GM23338 (cell line): ENCODE results near the gene SEMA3C. TPM values are rescaled to one million over a fixed set of nuclear protein-coding genes. Genes with fewer than 3 reads are reported as not detected.

Experiments
- ATAC-seq: fragments of 200-7000 bp; cut with Tn5 transposase; 3 replicates; pipeline ENCODE4 v1.9.1; 2020
- DNase-seq: peaks from one replicate; pipeline ENCODE4 v3.0.0-alpha.2; 2015; ENCODE audit warnings: low spot score
- H2AFZ ChIP-seq: fragments of 200-600 bp; sonication (generic); 2 replicates; pipeline ENCODE4 v1.8.0; 2016; ENCODE audit warnings: antibody characterized with exemption, mild to moderate bottlenecking, moderate library complexity
- H3F3A ChIP-seq: fragments of 200-600 bp; sonication (generic); replicated peaks from 2 replicates; pipeline ENCODE4 v1.8.0; 2017; ENCODE audit warnings: antibody characterized with exemption, mixed run types, low read depth
- H3K27ac ChIP-seq: fragments of 200-600 bp; sonication (generic); 2 replicates; pipeline ENCODE4 v1.6.1; 2016; ENCODE audit warnings: low read depth
- H3K27me3 ChIP-seq: fragments of 200-600 bp; sonication (generic); 2 replicates; pipeline ENCODE4 v1.8.0; 2016; ENCODE audit warnings: mild to moderate bottlenecking, mixed run types, moderate library complexity; ENCODE audit not compliant: insufficient read depth
- H3K36me3 ChIP-seq: fragments of 200-600 bp; sonication (generic); 2 replicates; pipeline ENCODE4 v1.8.0; 2016; ENCODE audit warnings: mild to moderate bottlenecking; ENCODE audit not compliant: insufficient read depth
- H3K4me1 ChIP-seq: fragments of 200-600 bp; sonication (generic); 2 replicates; pipeline ENCODE4 v1.8.0; 2016; ENCODE audit warnings: mild to moderate bottlenecking, moderate library complexity; ENCODE audit not compliant: insufficient read depth
- H3K4me2 ChIP-seq: fragments of 200-600 bp; sonication (generic); 2 replicates; pipeline ENCODE4 v1.7.1; 2017; ENCODE audit warnings: mixed run types
- H3K4me3 ChIP-seq: fragments of 200-600 bp; sonication (generic); 2 replicates; pipeline ENCODE4 v1.6.1; 2016; ENCODE audit warnings: mixed run types
- H3K79me2 ChIP-seq: fragments of 200-600 bp; sonication (generic); replicated peaks from 2 replicates; pipeline ENCODE4 v1.8.0; 2017; ENCODE audit warnings: mild to moderate bottlenecking; ENCODE audit not compliant: insufficient read depth
- H3K9me2 ChIP-seq: fragments of 200-600 bp; sonication (generic); 2 replicates; pipeline ENCODE4 v1.8.0; 2017; ENCODE audit not compliant: insufficient read depth
- H4K20me1 ChIP-seq: fragments of 200-600 bp; sonication (generic); replicated peaks from 2 replicates; pipeline ENCODE4 v1.8.0; 2017; ENCODE audit warnings: mild to moderate bottlenecking; ENCODE audit not compliant: insufficient read depth
- H3K27ac Mint-ChIP-seq: 2 replicates; pipeline ENCODE4 v1.8.0; 2020; ENCODE audit warnings: inconsistent platforms, mild to moderate bottlenecking, moderate library complexity, mixed read lengths
- H3K27me3 Mint-ChIP-seq: 3 replicates; pipeline ENCODE4 v1.8.0; 2022; ENCODE audit warnings: low read depth, mild to moderate bottlenecking, moderate library complexity, mixed read lengths, inconsistent platforms; ENCODE audit not compliant: insufficient read depth, poor library complexity
- H3K36me3 Mint-ChIP-seq: 3 replicates; pipeline ENCODE4 v1.8.0; 2021; ENCODE audit warnings: low read depth, mild to moderate bottlenecking, inconsistent platforms, moderate library complexity, mixed read lengths
- H3K4me1 Mint-ChIP-seq: 3 replicates; pipeline ENCODE4 v1.8.0; 2020; ENCODE audit warnings: mild to moderate bottlenecking, inconsistent platforms, mixed read lengths
- H3K4me3 Mint-ChIP-seq: 3 replicates; pipeline ENCODE4 v1.8.0; 2021; ENCODE audit warnings: moderate library complexity, mild to moderate bottlenecking, inconsistent platforms, mixed read lengths
- H3K9me3 Mint-ChIP-seq: 3 replicates; pipeline ENCODE4 v1.8.0; 2020; ENCODE audit warnings: moderate library complexity, mild to moderate bottlenecking, inconsistent platforms, mixed read lengths
- CREB1 ChIP-seq: fragments of 250-450 bp; sonication (Bioruptor Pico); IDR thresholded peaks from 2 replicates; pipeline ENCODE4 v1.5.0; 2020; ENCODE audit warnings: low read depth, mild to moderate bottlenecking, moderate library complexity
- EZH2 ChIP-seq: fragments of 200-600 bp; sonication (generic); IDR thresholded peaks from one replicate; pipeline ENCODE4 v1.8.0; 2017; ENCODE audit warnings: antibody characterized with exemption, mild to moderate bottlenecking, low read depth; ENCODE audit not compliant: unreplicated experiment
- EZH2phosphoT487 ChIP-seq: fragments of 200-600 bp; sonication (generic); IDR thresholded peaks from one replicate; pipeline ENCODE4 v1.8.1; 2018; ENCODE audit warnings: antibody characterized with exemption; ENCODE audit not compliant: unreplicated experiment
- JUNB ChIP-seq: IDR thresholded peaks from one replicate; pipeline ENCODE4 v1.6.1; 2016; ENCODE audit warnings: antibody characterized with exemption; ENCODE audit not compliant: unreplicated experiment
- NANOG ChIP-seq: IDR thresholded peaks from 2 replicates; pipeline ENCODE4 v1.6.1; 2016; ENCODE audit warnings: antibody characterized with exemption, borderline replicate concordance
- POLR2AphosphoS5 ChIP-seq: IDR thresholded peaks from 2 replicates; pipeline ENCODE4 v1.6.1; 2016; ENCODE audit warnings: antibody characterized with exemption, low read depth
- STAT1 ChIP-seq: IDR thresholded peaks from one replicate; pipeline ENCODE4 v1.6.1; 2016; ENCODE audit warnings: antibody characterized with exemption; ENCODE audit not compliant: unreplicated experiment
- ZNF114 ChIP-seq: fragments of 250-450 bp; sonication (Bioruptor Pico); IDR thresholded peaks from 2 replicates; pipeline ENCODE4 v1.5.0; 2020; ENCODE audit warnings: mild to moderate bottlenecking, moderate library complexity
- ZNF331 ChIP-seq: fragments of 250-450 bp; sonication (Bioruptor Pico); IDR thresholded peaks from 2 replicates; pipeline ENCODE4 v1.5.0; 2020; ENCODE audit warnings: low read depth, mild to moderate bottlenecking, moderate library complexity
- polyA plus RNA-seq: library from polyadenylated mRNA; unstranded; fragments of >200 nt; fragmentation: Nextera tagmentation; extraction: Ambion mirVana; gene quantifications from 2 replicates; pipeline ENCODE4 v1.2.1, GENCODE V29; 2016
- total RNA-seq: library from RNA; depleted of rRNA; stranded (reverse); fragments of >200 nt; shearing (Covaris generic); gene quantifications from 2 replicates; pipeline ENCODE4 v1.2.3, GENCODE V29; 2014
- TF ChIP-seq, protein P1 (sequence below), 2 experiments: fragments of 200-600 bp in 1 of 2; sonication (generic) in 1 of 2; conservative IDR thresholded peaks; 2 replicates each; pipeline versions ENCODE4 v1.5.1 to v1.6.1; 2016 to 2017; ENCODE audit warnings: antibody characterized with exemption in 2 of 2, low read depth in 2 of 2, mild to moderate bottlenecking in 2 of 2, moderate library complexity in 1 of 2
- TF ChIP-seq, protein P2 (sequence below): fragments of 250-450 bp; sonication (Bioruptor Pico); IDR thresholded peaks from 2 replicates; pipeline ENCODE4 v1.5.0; 2020; ENCODE audit warnings: mild to moderate bottlenecking, moderate library complexity
- TF ChIP-seq, protein P3 (sequence below): IDR thresholded peaks from 2 replicates; pipeline ENCODE4 v1.6.1; 2016; ENCODE audit warnings: antibody characterized with exemption
- TF ChIP-seq, protein P4 (sequence below): IDR thresholded peaks from one replicate; pipeline ENCODE4 v1.6.1; 2018; ENCODE audit warnings: antibody characterized with exemption; ENCODE audit not compliant: unreplicated experiment

SEMA3C gene
- total and polyA plus RNA-seq, 2 experiments from 2014 or later: 1.0 to 3.5 TPM

DNA sequence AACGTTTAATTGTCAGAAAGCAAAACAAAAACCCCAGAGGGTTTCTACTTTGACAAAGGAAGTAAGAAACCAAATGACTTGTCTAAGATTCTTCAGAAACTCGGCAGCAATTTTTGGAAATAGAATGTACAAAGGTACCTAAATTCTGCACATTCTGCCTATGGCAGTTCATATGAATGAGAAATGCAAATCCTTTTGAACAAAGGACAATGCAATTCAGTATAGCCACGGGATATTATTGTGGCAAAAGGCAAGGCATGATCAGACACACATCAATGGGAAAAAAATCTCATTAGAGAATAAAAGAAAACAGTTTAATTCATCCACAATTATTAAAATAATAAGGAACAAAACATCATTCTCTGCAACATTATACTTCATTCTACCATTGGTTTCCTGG is 93.4 kb downstream of the SEMA3C start:
- H3K4me2 ChIP-seq: no peak overlapping the region

More for the DNA sequence above, 93.4 kb downstream of the SEMA3C start:
- Mint-ChIP-seq H3K27me3 (no peaks in the 10 kb centered on the region), H3K27ac (no peak overlapping the region), H3K4me1 (no peaks in the 10 kb centered on the region), H3K4me3 (no peak overlapping the region), H3K36me3 (no peaks in the 10 kb centered on the region), H3K9me3 (no peaks in the 10 kb centered on the region)
- Histone ChIP-seq H2AFZ (no peak overlapping the region), H4K20me1 (no peaks in the 10 kb centered on the region), H3K27ac (no peak overlapping the region), H3K27me3 (no peaks in the 10 kb centered on the region), H3K36me3 (no peaks in the 10 kb centered on the region), H3K4me3 (no peak overlapping the region), H3K4me1 (no peaks in the 10 kb centered on the region), H3K79me2 (no peaks in the 10 kb centered on the region), H3F3A (no peaks in the 10 kb centered on the region), H3K9me2 (no peaks in the 10 kb centered on the region)
- TF ChIP-seq STAT1 (no peak), ZNF114 (CRISPR knock-in tag) (no peak), EZH2 (no peak), EZH2phosphoT487 (no peak), POLR2AphosphoS5 (no peak), JUNB (no peak), NANOG (no peak), CREB1 (CRISPR knock-in tag) (no peak), ZNF331 (CRISPR knock-in tag) (no peak)
- TF ChIP-seq, protein P1, sequence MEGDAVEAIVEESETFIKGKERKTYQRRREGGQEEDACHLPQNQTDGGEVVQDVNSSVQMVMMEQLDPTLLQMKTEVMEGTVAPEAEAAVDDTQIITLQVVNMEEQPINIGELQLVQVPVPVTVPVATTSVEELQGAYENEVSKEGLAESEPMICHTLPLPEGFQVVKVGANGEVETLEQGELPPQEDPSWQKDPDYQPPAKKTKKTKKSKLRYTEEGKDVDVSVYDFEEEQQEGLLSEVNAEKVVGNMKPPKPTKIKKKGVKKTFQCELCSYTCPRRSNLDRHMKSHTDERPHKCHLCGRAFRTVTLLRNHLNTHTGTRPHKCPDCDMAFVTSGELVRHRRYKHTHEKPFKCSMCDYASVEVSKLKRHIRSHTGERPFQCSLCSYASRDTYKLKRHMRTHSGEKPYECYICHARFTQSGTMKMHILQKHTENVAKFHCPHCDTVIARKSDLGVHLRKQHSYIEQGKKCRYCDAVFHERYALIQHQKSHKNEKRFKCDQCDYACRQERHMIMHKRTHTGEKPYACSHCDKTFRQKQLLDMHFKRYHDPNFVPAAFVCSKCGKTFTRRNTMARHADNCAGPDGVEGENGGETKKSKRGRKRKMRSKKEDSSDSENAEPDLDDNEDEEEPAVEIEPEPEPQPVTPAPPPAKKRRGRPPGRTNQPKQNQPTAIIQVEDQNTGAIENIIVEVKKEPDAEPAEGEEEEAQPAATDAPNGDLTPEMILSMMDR (conservative IDR thresholded peaks at IDR 0.05; ENCODE audit: low read depth in 2 of 2): no peak
- TF ChIP-seq, protein P2, sequence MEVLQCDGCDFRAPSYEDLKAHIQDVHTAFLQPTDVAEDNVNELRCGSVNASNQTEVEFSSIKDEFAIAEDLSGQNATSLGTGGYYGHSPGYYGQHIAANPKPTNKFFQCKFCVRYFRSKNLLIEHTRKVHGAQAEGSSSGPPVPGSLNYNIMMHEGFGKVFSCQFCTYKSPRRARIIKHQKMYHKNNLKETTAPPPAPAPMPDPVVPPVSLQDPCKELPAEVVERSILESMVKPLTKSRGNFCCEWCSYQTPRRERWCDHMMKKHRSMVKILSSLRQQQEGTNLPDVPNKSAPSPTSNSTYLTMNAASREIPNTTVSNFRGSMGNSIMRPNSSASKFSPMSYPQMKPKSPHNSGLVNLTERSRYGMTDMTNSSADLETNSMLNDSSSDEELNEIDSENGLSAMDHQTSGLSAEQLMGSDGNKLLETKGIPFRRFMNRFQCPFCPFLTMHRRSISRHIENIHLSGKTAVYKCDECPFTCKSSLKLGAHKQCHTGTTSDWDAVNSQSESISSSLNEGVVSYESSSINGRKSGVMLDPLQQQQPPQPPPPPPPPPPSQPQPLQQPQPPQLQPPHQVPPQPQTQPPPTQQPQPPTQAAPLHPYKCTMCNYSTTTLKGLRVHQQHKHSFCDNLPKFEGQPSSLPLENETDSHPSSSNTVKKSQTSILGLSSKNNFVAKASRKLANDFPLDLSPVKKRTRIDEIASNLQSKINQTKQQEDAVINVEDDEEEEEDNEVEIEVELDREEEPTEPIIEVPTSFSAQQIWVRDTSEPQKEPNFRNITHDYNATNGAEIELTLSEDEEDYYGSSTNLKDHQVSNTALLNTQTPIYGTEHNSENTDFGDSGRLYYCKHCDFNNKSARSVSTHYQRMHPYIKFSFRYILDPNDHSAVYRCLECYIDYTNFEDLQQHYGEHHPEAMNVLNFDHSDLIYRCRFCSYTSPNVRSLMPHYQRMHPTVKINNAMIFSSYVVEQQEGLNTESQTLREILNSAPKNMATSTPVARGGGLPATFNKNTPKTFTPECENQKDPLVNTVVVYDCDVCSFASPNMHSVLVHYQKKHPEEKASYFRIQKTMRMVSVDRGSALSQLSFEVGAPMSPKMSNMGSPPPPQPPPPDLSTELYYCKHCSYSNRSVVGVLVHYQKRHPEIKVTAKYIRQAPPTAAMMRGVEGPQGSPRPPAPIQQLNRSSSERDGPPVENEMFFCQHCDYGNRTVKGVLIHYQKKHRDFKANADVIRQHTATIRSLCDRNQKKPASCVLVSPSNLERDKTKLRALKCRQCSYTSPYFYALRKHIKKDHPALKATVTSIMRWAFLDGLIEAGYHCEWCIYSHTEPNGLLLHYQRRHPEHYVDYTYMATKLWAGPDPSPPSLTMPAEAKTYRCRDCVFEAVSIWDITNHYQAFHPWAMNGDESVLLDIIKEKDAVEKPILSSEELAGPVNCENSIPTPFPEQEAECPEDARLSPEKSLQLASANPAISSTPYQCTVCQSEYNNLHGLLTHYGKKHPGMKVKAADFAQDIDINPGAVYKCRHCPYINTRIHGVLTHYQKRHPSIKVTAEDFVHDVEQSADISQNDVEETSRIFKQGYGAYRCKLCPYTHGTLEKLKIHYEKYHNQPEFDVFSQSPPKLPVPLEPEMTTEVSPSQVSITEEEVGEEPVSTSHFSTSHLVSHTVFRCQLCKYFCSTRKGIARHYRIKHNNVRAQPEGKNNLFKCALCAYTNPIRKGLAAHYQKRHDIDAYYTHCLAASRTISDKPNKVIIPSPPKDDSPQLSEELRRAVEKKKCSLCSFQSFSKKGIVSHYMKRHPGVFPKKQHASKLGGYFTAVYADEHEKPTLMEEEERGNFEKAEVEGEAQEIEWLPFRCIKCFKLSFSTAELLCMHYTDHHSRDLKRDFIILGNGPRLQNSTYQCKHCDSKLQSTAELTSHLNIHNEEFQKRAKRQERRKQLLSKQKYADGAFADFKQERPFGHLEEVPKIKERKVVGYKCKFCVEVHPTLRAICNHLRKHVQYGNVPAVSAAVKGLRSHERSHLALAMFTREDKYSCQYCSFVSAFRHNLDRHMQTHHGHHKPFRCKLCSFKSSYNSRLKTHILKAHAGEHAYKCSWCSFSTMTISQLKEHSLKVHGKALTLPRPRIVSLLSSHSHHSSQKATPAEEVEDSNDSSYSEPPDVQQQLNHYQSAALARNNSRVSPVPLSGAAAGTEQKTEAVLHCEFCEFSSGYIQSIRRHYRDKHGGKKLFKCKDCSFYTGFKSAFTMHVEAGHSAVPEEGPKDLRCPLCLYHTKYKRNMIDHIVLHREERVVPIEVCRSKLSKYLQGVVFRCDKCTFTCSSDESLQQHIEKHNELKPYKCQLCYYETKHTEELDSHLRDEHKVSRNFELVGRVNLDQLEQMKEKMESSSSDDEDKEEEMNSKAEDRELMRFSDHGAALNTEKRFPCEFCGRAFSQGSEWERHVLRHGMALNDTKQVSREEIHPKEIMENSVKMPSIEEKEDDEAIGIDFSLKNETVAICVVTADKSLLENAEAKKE: no peak
- TF ChIP-seq, protein P3, sequence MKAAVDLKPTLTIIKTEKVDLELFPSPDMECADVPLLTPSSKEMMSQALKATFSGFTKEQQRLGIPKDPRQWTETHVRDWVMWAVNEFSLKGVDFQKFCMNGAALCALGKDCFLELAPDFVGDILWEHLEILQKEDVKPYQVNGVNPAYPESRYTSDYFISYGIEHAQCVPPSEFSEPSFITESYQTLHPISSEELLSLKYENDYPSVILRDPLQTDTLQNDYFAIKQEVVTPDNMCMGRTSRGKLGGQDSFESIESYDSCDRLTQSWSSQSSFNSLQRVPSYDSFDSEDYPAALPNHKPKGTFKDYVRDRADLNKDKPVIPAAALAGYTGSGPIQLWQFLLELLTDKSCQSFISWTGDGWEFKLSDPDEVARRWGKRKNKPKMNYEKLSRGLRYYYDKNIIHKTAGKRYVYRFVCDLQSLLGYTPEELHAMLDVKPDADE: no peak
- TF ChIP-seq, protein P4, sequence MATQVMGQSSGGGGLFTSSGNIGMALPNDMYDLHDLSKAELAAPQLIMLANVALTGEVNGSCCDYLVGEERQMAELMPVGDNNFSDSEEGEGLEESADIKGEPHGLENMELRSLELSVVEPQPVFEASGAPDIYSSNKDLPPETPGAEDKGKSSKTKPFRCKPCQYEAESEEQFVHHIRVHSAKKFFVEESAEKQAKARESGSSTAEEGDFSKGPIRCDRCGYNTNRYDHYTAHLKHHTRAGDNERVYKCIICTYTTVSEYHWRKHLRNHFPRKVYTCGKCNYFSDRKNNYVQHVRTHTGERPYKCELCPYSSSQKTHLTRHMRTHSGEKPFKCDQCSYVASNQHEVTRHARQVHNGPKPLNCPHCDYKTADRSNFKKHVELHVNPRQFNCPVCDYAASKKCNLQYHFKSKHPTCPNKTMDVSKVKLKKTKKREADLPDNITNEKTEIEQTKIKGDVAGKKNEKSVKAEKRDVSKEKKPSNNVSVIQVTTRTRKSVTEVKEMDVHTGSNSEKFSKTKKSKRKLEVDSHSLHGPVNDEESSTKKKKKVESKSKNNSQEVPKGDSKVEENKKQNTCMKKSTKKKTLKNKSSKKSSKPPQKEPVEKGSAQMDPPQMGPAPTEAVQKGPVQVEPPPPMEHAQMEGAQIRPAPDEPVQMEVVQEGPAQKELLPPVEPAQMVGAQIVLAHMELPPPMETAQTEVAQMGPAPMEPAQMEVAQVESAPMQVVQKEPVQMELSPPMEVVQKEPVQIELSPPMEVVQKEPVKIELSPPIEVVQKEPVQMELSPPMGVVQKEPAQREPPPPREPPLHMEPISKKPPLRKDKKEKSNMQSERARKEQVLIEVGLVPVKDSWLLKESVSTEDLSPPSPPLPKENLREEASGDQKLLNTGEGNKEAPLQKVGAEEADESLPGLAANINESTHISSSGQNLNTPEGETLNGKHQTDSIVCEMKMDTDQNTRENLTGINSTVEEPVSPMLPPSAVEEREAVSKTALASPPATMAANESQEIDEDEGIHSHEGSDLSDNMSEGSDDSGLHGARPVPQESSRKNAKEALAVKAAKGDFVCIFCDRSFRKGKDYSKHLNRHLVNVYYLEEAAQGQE: no peak
- DNase-seq (no peak), ATAC-seq (no peak)
